HepG2 (cell line): ENCODE results near the gene AGRP. TPM values are rescaled to one million over a fixed set of nuclear protein-coding genes. Genes with fewer than 3 reads are reported as not detected.
A peak's percentile ranks its signal among the peaks of the same experiment; 100 is the strongest.

Source experiments
- ARID4A ChIP-seq: sonication (generic); formaldehyde crosslinking; IDR thresholded peaks from 2 replicates; pipeline ENCODE4 v1.5.0; 2020; ENCODE audit warnings: mild to moderate bottlenecking, missing genetic modification reagents, borderline replicate concordance
- KLF13 ChIP-seq: sonication (generic); formaldehyde crosslinking; IDR thresholded peaks from 2 replicates; pipeline ENCODE4 v1.4.0; 2020; ENCODE audit warnings: mild to moderate bottlenecking, missing genetic modification reagents
- UBTF ChIP-seq: sonication (generic); formaldehyde crosslinking; IDR thresholded peaks from 2 replicates; pipeline ENCODE4 v1.4.0; 2020; ENCODE audit warnings: mild to moderate bottlenecking, missing genetic modification reagents
- ZBTB4 ChIP-seq: sonication (generic); formaldehyde crosslinking; IDR thresholded peaks from 2 replicates; pipeline ENCODE4 v1.4.0; 2020; ENCODE audit warnings: missing genetic modification reagents, mild to moderate bottlenecking, borderline replicate concordance
- ZC3H4 ChIP-seq: sonication (generic); formaldehyde crosslinking; IDR thresholded peaks from 2 replicates; pipeline ENCODE4 v1.4.0; 2020; ENCODE audit warnings: missing genetic modification reagents, borderline replicate concordance
- ZMYM4 ChIP-seq: sonication (generic); formaldehyde crosslinking; IDR thresholded peaks from 2 replicates; pipeline ENCODE4 v1.8.1; 2023; ENCODE audit warnings: mild to moderate bottlenecking, missing genetic modification reagents
- polyA plus RNA-seq, 8 experiments: library from polyadenylated mRNA; depleted of rRNA in 3 of 8; stranded (reverse) in 7 of 8; unstranded in 1 of 8; fragments of >200 nt; fragmentation: Illumina TruSeq in 4 of 8; extraction: Trizol in 4 of 8; gene quantifications; 2 replicates each; pipeline versions ENCODE4 v1.2.1 to v1.2.3, GENCODE V29; 2011 to 2016; ENCODE audit warnings: low read depth in 4 of 8, missing spikeins in 1 of 8, mixed read lengths in 1 of 8; ENCODE audit not compliant: insufficient read depth in 1 of 8
- total RNA-seq, 5 experiments: library from RNA; depleted of rRNA; stranded (reverse); fragments of >200 nt; fragmentation: Illumina TruSeq; extraction: Trizol; gene quantifications; 2 replicates each; pipeline ENCODE4 v1.2.3, GENCODE V29; 2016; ENCODE audit warnings: low read depth in 1 of 5
- TF ChIP-seq, protein P1 (sequence below): IDR thresholded peaks from 2 replicates; pipeline ENCODE4 v1.6.1; 2012; ENCODE audit warnings: inconsistent platforms

Gene AGRP
- total and polyA plus RNA-seq, 2 of the 13 experiments (the other 11 are each of a cell fraction or from before 2014, with no cell fraction given), result not detected

DNA sequence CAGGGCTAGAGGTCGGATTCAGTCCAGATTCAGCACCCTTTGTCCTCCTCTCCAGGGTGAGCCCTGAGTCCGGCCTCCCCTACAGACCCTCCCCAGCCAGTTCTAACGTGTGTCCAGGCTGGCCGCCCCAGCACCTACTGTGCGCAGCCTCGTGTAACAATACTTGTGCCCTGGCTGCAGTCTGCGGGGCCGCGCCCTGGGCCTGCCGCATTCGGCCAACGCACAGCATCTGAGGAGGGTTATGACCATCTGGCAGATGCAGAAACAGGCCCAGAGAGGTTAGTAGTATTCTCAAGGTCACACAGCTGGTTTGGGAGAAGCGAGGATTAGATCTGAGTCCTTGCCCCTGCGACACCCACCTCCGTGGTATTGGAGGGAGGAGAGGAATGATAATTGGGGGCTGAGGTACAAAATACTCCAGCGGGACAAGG lies 46.2 kb upstream of the AGRP start (continued):
- TF ChIP-seq ZBTB4, result peak; percentile 80; the same call in 1 of the 2 replicates
- peak; percentile 93 for TF ChIP-seq KLF13 (CRISPR knock-in tag)
- TF ChIP-seq, protein P1, sequence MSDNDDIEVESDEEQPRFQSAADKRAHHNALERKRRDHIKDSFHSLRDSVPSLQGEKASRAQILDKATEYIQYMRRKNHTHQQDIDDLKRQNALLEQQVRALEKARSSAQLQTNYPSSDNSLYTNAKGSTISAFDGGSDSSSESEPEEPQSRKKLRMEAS, result peak; percentile 14; the same call in 1 of the 2 replicates
- TF ChIP-seq UBTF (CRISPR knock-in tag), result peak; percentile 60
- TF ChIP-seq ZC3H4 (CRISPR knock-in tag), result peak; percentile 46; the same call in 1 of the 2 replicates
- 0 out of 2 replicates have a peak, but pooled peaks have one; percentile 10 for TF ChIP-seq ZMYM4 (CRISPR knock-in tag)
- 0 out of 2 replicates have a peak, but pooled peaks have one; percentile 24 for TF ChIP-seq ARID4A (CRISPR knock-in tag)
